GM19099 (cell line): Measurements from ENCODE around the gene TBCK.

ENCODE experiments used
- POLR2A ChIP-seq: IDR thresholded peaks from 3 replicates; pipeline ENCODE4 v1.6.1; 2011; ENCODE audit warnings: low read depth; ENCODE audit not compliant: insufficient read length; ENCODE audit errors: extremely low read depth

The TBCK gene

GRCh38 chr4:106315968-106316772 is at the start of gene TBCK, which contains the start of gene AIMP1:
TSS of gene TBCK (minus strand) at chr4:106316209. CDS start at chr4:106308960, 7,249 bp downstream.
TSS of gene AIMP1 (plus strand) at chr4:106316550. CDS start at chr4:106325010, 8,460 bp downstream.
- peak; percentile 86 for TF ChIP-seq POLR2A

GRCh38 chr4:106365613-106366012 is 49.6 kb upstream of the TBCK start:
- no peak for TF ChIP-seq POLR2A

- TF ChIP-seq POLR2A: no peak
Measured at GRCh38 chr4:106364282-106364681, 48.3 kb upstream of the TBCK start.

GRCh38 chr4:106362086-106362825 is 46.2 kb upstream of the TBCK start:
- TF ChIP-seq POLR2A: no peak

GRCh38 chr4:106358899-106359298 is 42.9 kb upstream of the TBCK start:
- no peak for TF ChIP-seq POLR2A

GRCh38 chr4:106355193-106355592 is 39.2 kb upstream of the TBCK start:
- no peak for TF ChIP-seq POLR2A

GRCh38 chr4:106353786-106354185 is 37.8 kb upstream of the TBCK start:
- no peak for TF ChIP-seq POLR2A

- TF ChIP-seq POLR2A: no peak
Measured at GRCh38 chr4:106351016-106351415, 35.0 kb upstream of the TBCK start.

- no peak for TF ChIP-seq POLR2A
Measured at GRCh38 chr4:106347167-106347566, 31.2 kb upstream of the TBCK start.

GRCh38 chr4:106344647-106344970 is 28.6 kb upstream of the TBCK start:
- TF ChIP-seq POLR2A: no peak

- no peak for TF ChIP-seq POLR2A
Measured at GRCh38 chr4:106343865-106344646, 28.0 kb upstream of the TBCK start.

GRCh38 chr4:106340774-106341173 is 24.8 kb upstream of the TBCK start:
- no peak for TF ChIP-seq POLR2A

- no peak for TF ChIP-seq POLR2A
Measured at GRCh38 chr4:106339431-106339830, 23.4 kb upstream of the TBCK start.

- no peak for TF ChIP-seq POLR2A
Measured at GRCh38 chr4:106338671-106339070, 22.7 kb upstream of the TBCK start.

GRCh38 chr4:106337916-106338315 is 21.9 kb upstream of the TBCK start:
- no peak for TF ChIP-seq POLR2A
